Measurements from ENCODE around the gene BSPH1.

Gene BSPH1, protein sequence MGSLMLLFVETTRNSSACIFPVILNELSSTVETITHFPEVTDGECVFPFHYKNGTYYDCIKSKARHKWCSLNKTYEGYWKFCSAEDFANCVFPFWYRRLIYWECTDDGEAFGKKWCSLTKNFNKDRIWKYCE

GRCh38 chr19:47992070-47992469, at the start of gene BSPH1:
Gene BSPH1 (minus strand): TSS chr19:47992170. CDS start chr19:47992081, 89 bp downstream.
- TF ChIP-seq GATA2 (IDR thresholded peaks at IDR 0.05; ENCODE audit: low read depth, low read length) = no peak

GRCh38 chr19:48036765-48037164, 44.8 kb upstream of the BSPH1 start:
- no peak for TF ChIP-seq GATA2 (IDR thresholded peaks at IDR 0.05; ENCODE audit: low read depth, low read length)
- TF ChIP-seq GATA3 (IDR thresholded peaks at IDR 0.05; ENCODE audit: low read depth, low read length) = no peak

- TF ChIP-seq GATA2 (IDR thresholded peaks at IDR 0.05; ENCODE audit: low read depth, low read length) = no peak
- no peak for TF ChIP-seq GATA3 (IDR thresholded peaks at IDR 0.05; ENCODE audit: low read depth, low read length)
These were observed 41.6 kb upstream of the BSPH1 start for GRCh38 chr19:48033604-48034003.

- TF ChIP-seq GATA3 (IDR thresholded peaks at IDR 0.05; ENCODE audit: low read depth, low read length) = no peak
- no peak for TF ChIP-seq GATA2 (IDR thresholded peaks at IDR 0.05; ENCODE audit: low read depth, low read length)
These were observed 38.1 kb upstream of the BSPH1 start for GRCh38 chr19:48030073-48030472.

GRCh38 chr19:48029431-48029830, 37.5 kb upstream of the BSPH1 start:
- no peak for TF ChIP-seq GATA3 (IDR thresholded peaks at IDR 0.05; ENCODE audit: low read depth, low read length)
- no peak for TF ChIP-seq GATA2 (IDR thresholded peaks at IDR 0.05; ENCODE audit: low read depth, low read length)

DNA sequence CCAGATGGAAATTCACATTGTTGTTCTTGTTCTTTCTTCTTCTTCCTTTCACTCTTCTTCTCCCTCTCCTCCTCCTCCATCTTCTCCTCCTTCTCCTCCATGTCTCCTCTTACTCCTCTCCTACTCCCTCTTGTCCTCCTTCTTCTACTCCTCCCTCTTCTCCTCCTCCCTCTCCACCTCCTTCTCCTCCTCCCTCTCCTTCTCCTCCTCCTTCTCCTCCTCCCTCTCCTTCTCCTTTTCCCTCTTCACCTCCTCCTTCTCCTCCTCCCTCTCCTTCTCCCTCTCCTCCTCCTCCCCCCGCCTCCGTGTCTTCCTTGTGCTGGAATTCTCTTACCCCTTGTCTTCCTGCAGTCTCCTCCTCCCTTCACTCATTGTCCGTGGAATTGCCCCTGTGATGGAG, 33.5 kb upstream of the BSPH1 start:
- TF ChIP-seq GATA2 (IDR thresholded peaks at IDR 0.05; ENCODE audit: low read depth, low read length) (no peak), GATA3 (IDR thresholded peaks at IDR 0.05; ENCODE audit: low read depth, low read length) (no peak)

GRCh38 chr19:48023518-48023917, 31.5 kb upstream of the BSPH1 start:
- TF ChIP-seq GATA2 (IDR thresholded peaks at IDR 0.05; ENCODE audit: low read depth, low read length) = no peak
- TF ChIP-seq GATA3 (IDR thresholded peaks at IDR 0.05; ENCODE audit: low read depth, low read length) = no peak

DNA sequence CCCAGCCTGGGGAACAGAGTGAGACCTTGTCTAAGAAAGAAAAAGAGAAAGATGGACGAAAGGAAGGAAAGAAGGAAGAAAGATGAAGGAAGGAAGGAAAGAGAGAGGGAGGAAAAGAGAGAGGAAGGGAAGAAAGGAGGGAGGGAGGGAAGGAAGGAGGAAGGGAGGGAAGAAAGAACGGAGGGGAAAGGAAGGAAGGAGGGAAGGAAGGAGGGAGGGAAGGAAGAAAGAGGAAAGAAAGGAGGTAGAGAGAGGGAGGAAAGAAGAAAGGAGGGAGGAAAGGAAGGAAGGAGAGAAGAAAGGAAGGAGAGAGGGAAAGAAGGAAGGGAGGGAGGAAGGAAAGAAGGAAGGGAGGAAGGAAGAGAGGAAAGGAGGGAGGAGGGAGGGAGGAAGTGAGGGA, 31.0 kb upstream of the BSPH1 start:
- no peak for TF ChIP-seq GATA2 (IDR thresholded peaks at IDR 0.05; ENCODE audit: low read depth, low read length)
- no peak for TF ChIP-seq GATA3 (IDR thresholded peaks at IDR 0.05; ENCODE audit: low read depth, low read length)

DNA sequence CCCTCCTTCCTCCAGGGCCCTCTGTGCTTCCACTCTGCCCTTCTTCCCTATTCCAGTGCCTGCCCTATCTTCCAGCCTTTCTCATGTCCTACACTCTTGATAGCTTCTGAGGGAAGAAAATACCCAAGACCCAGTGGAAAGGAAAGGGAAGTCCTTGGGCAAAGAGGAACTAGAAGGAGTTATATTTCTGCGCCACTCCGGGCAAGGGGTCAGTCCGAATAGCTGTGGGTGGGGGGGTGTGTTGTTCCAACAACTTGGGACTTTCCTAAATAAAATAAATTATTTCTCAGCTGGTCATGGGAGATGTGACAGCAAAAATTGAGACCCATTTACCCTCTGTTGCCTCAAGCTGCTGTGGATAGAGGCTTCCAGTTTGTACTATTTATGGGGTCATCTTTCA, 28.7 kb upstream of the BSPH1 start:
- TF ChIP-seq GATA3 (IDR thresholded peaks at IDR 0.05; ENCODE audit: low read depth, low read length) (no peak), GATA2 (IDR thresholded peaks at IDR 0.05; ENCODE audit: low read depth, low read length) (no peak)

DNA sequence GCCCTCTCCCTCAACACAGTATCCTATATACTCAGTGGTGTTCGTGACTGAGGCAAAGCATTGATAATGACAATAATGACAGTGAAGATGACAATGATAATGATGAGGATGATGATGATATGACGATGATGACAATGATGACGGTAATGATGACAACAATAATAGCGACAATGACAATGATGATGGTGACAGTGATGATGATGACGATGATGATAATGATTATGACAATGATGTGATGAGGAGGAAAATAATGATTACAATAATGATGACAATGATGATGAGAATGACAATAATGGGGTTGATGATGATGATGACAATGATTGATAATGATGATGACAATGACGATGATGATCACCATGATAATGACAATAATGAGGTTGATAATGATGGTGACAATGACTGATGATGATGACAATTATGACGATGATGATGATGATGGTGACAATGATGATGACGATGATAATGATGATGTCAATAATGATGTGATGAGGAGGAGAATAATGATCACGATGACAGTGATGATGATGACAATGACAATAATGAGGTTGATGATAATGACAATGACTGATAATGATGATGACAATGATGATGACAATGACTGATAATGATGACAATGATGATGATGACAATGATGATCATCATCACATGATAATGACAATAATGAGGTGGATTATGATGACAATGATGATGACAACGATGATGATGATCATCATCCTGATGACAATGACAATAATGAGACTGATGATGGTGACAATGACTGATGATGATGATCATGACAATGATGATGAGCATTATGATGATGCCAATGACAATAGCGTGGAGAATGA, 19.2 kb upstream of the BSPH1 start:
- TF ChIP-seq GATA2 (IDR thresholded peaks at IDR 0.05; ENCODE audit: low read depth, low read length) (no peak), GATA3 (IDR thresholded peaks at IDR 0.05; ENCODE audit: low read depth, low read length) (no peak)

DNA sequence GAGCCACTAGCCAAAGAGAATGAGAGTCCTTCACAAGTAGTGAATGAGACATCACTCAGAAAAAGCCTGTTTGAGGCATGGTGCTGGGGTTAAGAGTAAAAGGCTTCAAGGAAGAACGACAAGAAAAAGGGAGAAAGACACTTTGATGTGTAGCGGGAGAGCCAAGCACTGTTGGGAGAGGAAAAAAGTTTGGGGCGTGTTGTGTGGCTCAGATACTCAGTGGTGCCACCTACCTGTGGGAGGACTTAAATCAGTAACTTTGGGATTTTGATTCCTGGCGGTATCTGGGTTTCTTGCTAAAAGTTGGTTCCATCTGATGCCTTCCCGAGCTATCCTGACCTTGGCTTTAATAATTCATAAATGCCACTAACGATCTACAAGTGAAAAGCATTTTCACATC, 14.8 kb upstream of the BSPH1 start:
- TF ChIP-seq GATA3 (IDR thresholded peaks at IDR 0.05; ENCODE audit: low read depth, low read length) = no peak
- TF ChIP-seq GATA2 (IDR thresholded peaks at IDR 0.05; ENCODE audit: low read depth, low read length) = no peak

DNA sequence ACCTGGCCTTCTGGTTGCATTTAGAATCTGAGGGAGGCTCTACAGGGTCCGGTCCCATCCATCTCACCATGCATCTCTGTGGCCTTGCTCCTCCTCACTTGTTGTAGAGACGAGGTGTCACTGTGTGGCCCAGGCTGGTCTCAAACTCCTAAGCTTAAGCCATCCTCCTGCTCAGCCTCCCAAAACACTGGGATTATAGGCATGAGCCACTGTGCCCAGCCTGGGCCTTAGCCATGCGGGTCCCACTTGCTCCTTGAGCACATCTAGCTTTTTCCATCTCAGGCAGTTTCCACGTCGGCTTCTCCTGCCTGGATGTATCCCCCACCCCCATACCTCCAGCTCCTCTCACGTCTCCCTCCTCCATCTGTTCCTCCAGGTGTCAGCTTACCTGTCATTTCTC, 12.3 kb upstream of the BSPH1 start:
- TF ChIP-seq GATA3 (IDR thresholded peaks at IDR 0.05; ENCODE audit: low read depth, low read length) (no peak), GATA2 (IDR thresholded peaks at IDR 0.05; ENCODE audit: low read depth, low read length) (no peak)

DNA sequence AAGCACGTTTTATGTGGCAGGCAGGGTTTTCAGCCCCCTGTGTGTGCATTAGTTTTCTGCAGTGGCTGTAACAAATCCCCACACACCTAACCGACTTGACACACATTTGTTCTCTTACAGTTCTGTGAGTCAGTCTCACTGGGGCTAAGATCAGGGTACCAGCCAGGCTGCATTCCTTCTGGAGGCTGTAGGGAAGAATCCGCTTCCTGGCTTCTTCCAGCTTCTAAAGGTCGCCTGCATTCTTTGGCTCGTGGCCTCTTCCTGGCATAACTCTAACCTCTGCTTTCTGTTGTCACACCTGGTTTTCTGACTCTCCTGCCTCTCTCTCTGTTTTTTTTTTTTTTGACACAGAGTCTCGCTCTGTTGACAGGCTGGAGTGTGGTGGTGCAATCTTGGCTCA, 8.9 kb upstream of the BSPH1 start:
- no peak for TF ChIP-seq GATA2 (IDR thresholded peaks at IDR 0.05; ENCODE audit: low read depth, low read length)
- TF ChIP-seq GATA3 (IDR thresholded peaks at IDR 0.05; ENCODE audit: low read depth, low read length) = no peak

DNA sequence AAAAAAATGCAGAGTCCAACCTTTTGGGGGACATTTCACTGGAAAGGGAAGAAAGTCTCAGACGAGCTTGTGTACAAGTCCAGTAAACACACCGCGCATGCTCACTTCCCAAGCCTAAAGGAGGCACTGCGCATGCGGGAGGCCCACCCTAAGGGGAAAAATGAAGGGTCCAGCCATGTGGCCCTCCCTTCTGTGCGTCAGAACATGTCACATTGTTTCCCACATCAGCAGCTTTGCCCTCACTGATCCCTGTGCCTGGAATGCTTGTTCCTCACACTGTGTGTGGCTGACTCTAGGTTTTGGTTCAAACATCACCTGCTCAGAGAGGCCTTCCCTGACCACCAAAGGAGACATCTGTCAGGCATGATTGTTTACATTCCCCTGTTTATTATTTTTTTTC, 6.8 kb upstream of the BSPH1 start:
- no peak for TF ChIP-seq GATA3 (IDR thresholded peaks at IDR 0.05; ENCODE audit: low read depth, low read length)
- no peak for TF ChIP-seq GATA2 (IDR thresholded peaks at IDR 0.05; ENCODE audit: low read depth, low read length)

DNA sequence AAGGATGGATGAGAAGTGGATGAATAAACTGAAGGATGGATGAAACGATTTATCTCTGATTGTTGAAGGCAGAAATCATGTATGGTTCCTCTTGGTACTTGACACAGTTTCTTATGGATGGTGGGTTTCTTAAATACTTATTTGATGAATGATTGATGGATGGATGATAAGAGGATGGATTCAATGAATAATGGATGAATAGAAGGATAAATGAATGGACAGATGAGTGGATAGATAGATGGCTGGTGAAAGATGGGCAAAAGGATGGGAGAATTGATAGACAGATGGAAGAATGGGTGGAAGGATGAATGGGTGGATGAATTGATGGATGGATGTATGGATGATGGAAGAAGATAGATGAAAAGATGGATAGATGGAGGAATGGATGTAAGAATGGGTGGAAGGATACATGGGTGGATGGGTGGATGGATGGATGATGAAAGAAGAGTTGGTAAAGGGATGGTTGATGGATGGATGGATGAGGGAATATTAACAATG, 4.3 kb upstream of the BSPH1 start:
- TF ChIP-seq GATA3 (IDR thresholded peaks at IDR 0.05; ENCODE audit: low read depth, low read length) (no peak), GATA2 (IDR thresholded peaks at IDR 0.05; ENCODE audit: low read depth, low read length) (no peak)
